WI38 (cell line): Measurements from ENCODE around the gene LMBRD2.
"Not testable (repeated sequence)": the region's sequence is repeated elsewhere in the genome, so short reads cannot be mapped to it uniquely, and the experiment has no call there.

Experiments used
- H3K4me3 ChIP-seq: 2 replicates; pipeline ENCODE4 v1.5.1; 2011; ENCODE audit warnings: low read depth, mild to moderate bottlenecking, control low read depth, low read length
- CTCF ChIP-seq: IDR thresholded peaks from 2 replicates; pipeline ENCODE4 v1.5.1; 2012; ENCODE audit warnings: low read depth, mild to moderate bottlenecking, control low read depth, low read length

Gene LMBRD2

GRCh38 chr5:36136581-36136980 lies 15.1 kb downstream of the LMBRD2 start:
- H3K4me3 ChIP-seq: no peak overlapping the region
- TF ChIP-seq CTCF: no peak

- H3K4me3 ChIP-seq: no peak overlapping the region
- TF ChIP-seq CTCF: no peak
Measured at GRCh38 chr5:36135988-36136387, 15.7 kb downstream of the LMBRD2 start.

GRCh38 chr5:36133009-36133408 lies 18.7 kb downstream of the LMBRD2 start:
- not testable (repeated sequence) for H3K4me3 ChIP-seq

GRCh38 chr5:36129666-36130065 lies 22.0 kb downstream of the LMBRD2 start:
- not testable (repeated sequence) for H3K4me3 ChIP-seq

- H3K4me3 ChIP-seq: no peak overlapping the region
- TF ChIP-seq CTCF: no peak
Measured at GRCh38 chr5:36128795-36129194, 22.9 kb downstream of the LMBRD2 start.

GRCh38 chr5:36125868-36126267 lies 25.8 kb downstream of the LMBRD2 start:
- TF ChIP-seq CTCF: no peak

GRCh38 chr5:36111238-36111637 lies 40.4 kb downstream of the LMBRD2 start:
- H3K4me3 ChIP-seq: no peak overlapping the region
- TF ChIP-seq CTCF: no peak

More at GRCh38 chr5:36125868-36126267, 25.8 kb downstream of the LMBRD2 start:
- no peak overlapping the region for H3K4me3 ChIP-seq

GRCh38 chr5:36108758-36109460 lies 42.8 kb downstream of the LMBRD2 start:
- TF ChIP-seq CTCF: no peak

More at GRCh38 chr5:36108758-36109460, 42.8 kb downstream of the LMBRD2 start:
- no peak overlapping the region for H3K4me3 ChIP-seq
